ENCODE results near the gene PXDN.

PXDN gene

GRCh38 chr2:1591978-1592907, 152.1 kb downstream of the PXDN start:
- no peak for DNase-seq

DNA sequence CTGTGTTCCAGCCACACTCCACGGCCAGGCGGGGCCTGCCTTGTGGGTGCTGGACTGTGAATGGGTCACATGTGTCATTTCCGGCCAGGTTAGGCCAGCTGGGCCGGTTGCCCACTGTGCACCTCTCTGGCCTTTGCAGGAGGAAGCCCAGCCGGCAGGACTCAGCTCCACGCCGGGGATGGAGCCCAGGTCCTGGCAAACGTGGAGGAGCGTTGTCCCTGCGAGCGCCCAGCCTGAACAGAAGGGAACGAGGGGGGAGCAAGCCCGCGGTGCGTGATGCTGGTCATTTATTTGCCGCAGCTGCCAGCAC, 152.9 kb downstream of the PXDN start:
- DNase-seq = no peak

DNA sequence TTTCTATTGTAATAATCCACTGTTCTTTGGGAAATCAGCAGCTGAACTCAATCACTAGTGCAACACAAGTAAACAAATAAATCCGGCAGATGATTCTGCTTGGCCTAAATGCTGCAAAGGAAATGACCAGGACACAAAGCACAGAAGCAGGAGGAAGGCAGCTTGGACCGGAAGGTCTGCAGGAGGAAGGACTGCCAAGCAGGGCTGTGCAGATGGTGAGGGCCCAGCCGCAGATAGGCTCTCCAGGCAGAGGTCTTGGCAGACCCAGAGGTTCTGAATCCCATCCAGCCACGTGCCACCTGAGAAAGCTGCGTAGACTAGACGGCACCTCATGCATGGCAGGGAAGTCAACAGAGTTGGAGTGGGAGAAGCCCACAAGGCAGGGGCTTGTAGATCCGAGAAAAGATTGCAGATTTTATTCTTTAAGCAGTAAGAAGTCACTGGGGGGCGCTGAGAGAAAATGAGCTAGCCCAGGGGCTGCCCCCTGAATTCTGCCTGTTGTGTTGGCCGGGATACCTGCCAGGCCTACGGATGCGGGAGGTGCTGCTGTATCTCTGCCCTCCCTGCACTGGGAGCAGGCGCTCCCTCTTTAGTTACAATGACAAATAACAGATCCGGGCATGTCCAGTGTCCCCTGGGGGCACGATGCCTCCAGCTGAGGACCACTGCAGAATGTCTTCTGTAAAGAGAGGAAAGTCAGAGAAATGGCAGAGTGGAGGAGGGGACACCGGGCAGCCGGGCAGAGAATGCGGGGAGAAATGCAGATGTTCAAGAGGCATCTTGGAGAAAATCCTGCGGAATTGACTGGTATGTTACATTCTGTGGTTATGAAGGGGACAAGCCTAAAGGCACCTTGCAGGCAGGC, 153.5 kb downstream of the PXDN start:
- DNase-seq = no peak

GRCh38 chr2:1588978-1589621, 155.2 kb downstream of the PXDN start:
- DNase-seq = no peak

DNA sequence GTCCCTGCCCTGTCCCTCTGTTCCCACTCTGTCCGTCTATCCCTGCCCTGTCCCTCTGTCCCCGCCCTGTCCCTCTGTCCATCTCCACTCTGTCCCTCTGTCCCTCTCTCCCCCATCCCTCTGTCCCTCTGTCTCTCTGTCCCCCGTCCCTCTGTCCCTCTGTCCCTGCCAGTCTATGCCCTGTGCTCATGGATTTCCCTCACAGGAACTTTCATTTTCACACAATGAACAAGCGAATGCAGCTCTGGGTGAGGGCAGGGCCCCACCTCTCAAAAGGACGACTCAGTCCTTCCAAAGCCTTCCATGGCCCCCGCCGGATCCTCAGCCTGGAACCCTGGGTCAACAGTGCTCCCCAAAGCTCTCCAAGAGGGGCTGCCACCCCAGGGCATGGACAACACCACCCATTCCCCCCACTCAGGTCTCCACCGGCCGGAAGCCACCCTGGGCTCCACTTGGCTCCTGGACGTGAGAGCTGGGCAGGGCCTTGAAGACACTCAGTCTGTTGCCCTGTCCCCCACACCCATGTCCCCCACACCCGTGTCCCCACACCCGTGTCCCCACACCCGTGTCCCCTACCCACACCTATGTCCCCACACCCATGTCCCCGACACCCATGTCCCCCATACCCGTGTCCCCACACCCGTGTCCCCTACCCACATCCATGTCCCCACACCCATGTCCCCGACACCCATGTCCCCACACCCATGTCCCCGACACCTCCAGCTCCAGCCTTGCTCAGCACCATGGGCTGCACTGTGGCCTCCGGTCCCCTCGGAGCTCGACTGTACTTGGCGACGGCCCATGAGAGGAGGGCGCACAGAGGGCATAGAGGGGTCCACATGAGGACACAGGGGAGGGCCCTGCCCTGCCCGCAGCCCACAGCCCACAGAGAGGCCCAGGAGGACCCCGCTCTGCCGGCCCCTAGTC, 156.0 kb downstream of the PXDN start:
- no peak for DNase-seq

GRCh38 chr2:1586923-1587840, 157.1 kb downstream of the PXDN start:
- no peak for DNase-seq

- no peak for DNase-seq
These were observed 157.9 kb downstream of the PXDN start for GRCh38 chr2:1586251-1586922.

GRCh38 chr2:1585635-1586034, 158.7 kb downstream of the PXDN start:
- DNase-seq = no peak

DNA sequence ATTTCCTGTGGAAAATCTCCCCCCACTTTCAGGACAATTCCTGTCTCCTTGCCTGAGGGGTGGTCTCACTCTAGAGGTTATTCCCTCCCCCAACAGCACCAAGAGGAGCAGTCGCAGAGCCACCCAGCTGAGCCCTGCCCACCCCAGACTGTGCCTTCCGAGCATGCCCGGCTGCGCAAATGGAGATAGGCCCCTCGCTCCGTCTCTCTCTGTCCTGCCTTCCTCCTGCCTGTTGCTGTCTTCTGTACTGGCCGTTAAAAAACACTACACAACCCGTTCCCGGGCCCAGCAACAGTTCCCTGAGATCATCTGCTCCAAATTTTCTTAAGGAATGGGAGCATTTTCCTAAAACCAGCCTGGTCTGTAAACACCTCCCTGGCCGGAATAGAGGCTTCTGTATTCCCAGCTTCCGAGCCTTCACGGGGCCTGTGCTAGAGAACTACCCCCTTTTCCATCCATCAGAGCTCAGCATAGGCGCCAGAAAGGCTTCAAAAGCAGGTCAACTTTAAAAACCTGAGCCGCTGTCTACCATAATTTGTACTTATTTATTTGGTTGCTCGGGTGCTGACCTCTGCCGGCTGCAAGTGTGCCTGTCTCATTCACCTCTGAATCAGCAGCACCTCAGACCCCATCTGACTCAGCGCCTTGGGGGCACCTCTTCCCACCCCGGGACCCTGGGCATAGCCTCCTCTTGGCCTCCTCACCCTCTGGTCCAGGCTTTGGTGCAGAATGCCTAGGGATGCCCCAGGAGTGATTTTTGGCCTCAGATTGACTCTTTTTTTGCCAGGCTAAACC, 159.4 kb downstream of the PXDN start:
- no peak for DNase-seq

DNA sequence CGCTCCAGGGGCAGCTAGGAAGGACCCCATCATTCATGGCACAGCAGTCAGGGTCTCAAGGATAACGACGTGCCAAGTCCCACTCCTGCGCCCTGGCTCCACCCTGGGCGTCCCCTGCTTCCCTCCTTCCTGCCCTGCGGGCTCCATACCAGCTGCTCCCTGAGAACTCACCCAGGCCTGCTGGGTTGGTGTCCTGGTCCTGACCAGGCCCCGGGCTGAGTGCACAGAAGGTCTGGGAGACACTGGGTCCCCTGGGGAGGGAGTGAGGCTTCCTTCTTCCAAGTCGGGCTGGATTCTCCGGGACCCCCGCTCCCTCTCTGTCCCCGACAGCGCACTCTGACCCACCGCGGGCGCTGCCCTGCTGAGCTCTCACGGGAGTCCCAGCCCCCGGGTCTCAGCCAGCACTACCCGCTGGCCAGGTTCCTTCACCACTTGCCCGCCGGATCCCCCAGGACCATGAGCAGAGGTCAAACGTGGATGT, 160.2 kb downstream of the PXDN start:
- no peak for DNase-seq

GRCh38 chr2:1582891-1583341, 161.4 kb downstream of the PXDN start:
- no peak for DNase-seq

- no peak for DNase-seq
These were observed 162.2 kb downstream of the PXDN start for GRCh38 chr2:1581965-1582625.
